ENCODE measurements around the gene ARSA.

DNA sequence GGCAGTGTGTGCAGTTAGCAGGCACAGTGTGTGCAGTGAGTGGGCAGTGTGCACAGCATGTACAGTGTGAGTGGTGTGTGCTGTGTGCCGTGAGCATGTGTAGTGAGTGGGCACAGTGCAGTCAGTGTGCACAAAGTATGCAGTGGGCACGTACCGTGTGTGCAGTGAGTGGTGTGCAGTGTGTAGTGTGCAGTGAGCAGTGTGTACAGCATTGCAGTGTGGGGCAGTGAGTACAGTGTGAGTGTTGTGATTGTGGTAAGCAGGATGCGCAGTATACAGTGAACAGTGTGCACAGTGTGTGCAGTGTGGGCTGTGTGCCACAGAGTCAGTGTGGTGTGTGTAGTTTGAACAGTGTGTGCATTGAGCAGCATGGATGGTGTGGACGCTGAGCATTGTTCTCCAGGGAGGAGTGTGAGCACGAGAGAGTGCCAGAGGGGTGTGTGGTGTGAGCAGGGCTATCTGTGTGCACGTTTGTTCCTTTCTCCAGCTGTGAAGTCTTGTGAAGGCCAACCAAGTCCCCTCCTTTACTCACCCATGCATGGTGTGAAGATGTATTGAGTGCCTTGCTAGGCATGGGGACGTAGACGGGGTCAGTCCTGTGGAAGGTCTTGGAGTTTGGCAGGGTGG is 47.7 kb upstream of the ARSA start:
- TF ChIP-seq ZNF274 (IDR thresholded peaks at IDR 0.05; ENCODE audit: low read depth, low read length) (no peak), SUZ12 (IDR thresholded peaks at IDR 0.05; ENCODE audit: extremely low read depth, insufficient read depth, insufficient read length) (no peak), YY1 (IDR thresholded peaks at IDR 0.05; ENCODE audit: insufficient read depth, insufficient read length) (no peak)
